SK-N-SH treated with all-trans-retinoic acid at 6 μM for 48 hours (cell line): ENCODE data around the gene ANTXRL.

Experiments used
- BACH2 ChIP-seq: fragments of 250-450 bp; sonication (Bioruptor Pico); IDR thresholded peaks from 2 replicates; pipeline ENCODE4 v1.9.0; 2021; ENCODE audit warnings: mild to moderate bottlenecking, borderline replicate concordance
- OSR1 ChIP-seq: fragments of 250-450 bp; sonication (Bioruptor Pico); IDR thresholded peaks from 2 replicates; pipeline ENCODE4 v1.8.0; 2022; ENCODE audit warnings: moderate library complexity, mild to moderate bottlenecking, inconsistent platforms
- PATZ1 ChIP-seq: fragments of 250-450 bp; sonication (Bioruptor Pico); IDR thresholded peaks from 2 replicates; pipeline ENCODE4 v1.8.0; 2020; ENCODE audit warnings: mild to moderate bottlenecking, moderate library complexity, borderline replicate concordance
- ZFP30 ChIP-seq: fragments of 450-650 bp; formaldehyde crosslinking; IDR thresholded peaks from 2 replicates; pipeline ENCODE4 v1.5.0; 2022; ENCODE audit warnings: mild to moderate bottlenecking, moderate library complexity

DNA sequence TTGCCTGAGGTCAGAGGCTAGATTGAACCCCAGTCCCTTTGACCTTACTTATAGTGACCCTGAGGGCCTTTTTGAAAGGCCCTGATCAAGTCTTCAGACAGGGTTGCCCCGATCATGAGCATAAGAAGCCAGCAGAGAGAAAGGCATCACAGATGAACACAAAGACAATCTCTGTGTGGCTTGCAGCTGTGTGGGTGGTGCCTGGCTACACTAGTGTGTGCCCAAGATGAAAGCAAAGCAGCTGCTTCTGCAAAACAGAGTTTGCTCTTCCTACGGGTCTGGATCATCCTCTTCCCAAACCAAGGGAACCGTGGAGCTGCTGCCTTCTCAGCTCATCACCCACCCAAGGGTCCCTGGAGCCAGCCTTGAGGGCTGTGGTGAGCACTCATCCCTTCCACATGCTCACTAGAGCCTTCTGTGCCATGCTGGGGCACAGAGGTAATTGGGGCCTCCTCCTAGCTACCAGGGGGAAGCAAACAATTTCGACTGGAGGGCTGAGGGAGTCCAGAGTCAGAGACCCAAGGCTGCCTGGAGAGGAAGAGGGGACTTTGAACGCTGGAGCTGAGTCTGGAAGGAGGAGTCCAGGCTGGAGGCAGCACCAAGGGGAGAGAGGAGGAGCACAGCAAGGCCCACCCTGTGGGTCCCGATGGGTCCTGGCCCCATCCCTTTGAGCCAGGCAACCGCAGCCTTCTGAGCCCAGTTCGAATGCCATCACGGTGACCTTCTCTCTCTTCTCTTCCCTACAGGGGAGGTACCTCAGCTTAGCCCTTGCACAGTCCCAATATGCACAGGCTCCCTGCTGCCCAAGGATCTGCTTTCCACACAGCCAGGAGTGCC, 42.3 kb downstream of the ANTXRL start:
- TF ChIP-seq BACH2 (CRISPR knock-in tag) (no peak), PATZ1 (CRISPR knock-in tag) (no peak), OSR1 (CRISPR knock-in tag) (no peak), ZFP30 (CRISPR knock-in tag) (no peak)
